PFSK-1 (cell line): Measurements from ENCODE around the gene PPIL4.

Experiments
- FOXP2 ChIP-seq: optimal IDR thresholded peaks from 2 replicates; pipeline ENCODE3; 2011; ENCODE audit warnings: borderline replicate concordance, control low read depth, inconsistent platforms; ENCODE audit not compliant: insufficient read depth; ENCODE audit errors: extremely low read length, extremely low read depth
- POLR2AphosphoS5 ChIP-seq: IDR thresholded peaks from 2 replicates; pipeline ENCODE4 v1.6.1; 2012; ENCODE audit warnings: low read depth, mild to moderate bottlenecking, control low read depth, low read length, moderate library complexity
- SIN3A ChIP-seq: IDR thresholded peaks from 2 replicates; pipeline ENCODE4 v1.6.1; 2012; ENCODE audit warnings: mild to moderate bottlenecking, low read length, moderate library complexity, borderline replicate concordance; ENCODE audit not compliant: insufficient read depth
- TAF1 ChIP-seq: IDR thresholded peaks from 2 replicates; pipeline ENCODE4 v1.6.1; 2012; ENCODE audit warnings: low read length, control low read depth, borderline replicate concordance; ENCODE audit not compliant: insufficient read depth
- TF ChIP-seq, protein P1 (sequence below), 2 experiments: IDR thresholded peaks; 2 replicates each; pipeline versions ENCODE4 v1.6.1 to v1.8.0; 2011 to 2012; ENCODE audit warnings: low read depth in 2 of 2, low read length in 2 of 2, control low read depth in 1 of 2, inconsistent platforms in 1 of 2, mild to moderate bottlenecking in 1 of 2, moderate library complexity in 1 of 2; ENCODE audit not compliant: insufficient read depth in 1 of 2

The PPIL4 gene

DNA sequence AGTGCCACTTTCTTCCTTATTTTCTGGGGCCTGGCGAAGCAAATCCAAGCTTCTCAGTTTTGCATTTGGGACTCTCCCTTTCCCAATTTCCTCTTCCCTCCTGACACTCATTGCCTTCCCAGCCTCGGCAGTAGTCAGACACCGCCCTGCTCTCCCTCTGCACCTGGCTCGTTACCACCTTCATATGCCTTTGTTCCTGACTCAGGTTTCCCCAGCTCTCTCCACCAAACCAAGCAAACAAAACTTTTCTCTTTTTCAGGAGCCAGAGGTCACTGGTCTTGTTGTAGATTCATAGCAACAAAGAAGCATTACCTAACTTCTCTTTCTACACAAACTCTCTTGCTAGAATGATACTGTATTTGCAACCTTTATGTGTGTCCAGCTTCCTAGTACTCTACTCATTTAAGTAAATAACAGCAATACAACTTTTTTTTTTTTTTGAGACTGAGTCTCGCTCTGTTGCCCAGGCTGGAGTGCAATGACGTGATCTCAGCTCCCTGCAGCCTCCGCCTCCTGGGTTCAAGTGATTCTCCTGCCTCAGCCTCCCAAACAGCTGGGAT is 52.0 kb downstream of the PPIL4 start:
- TF ChIP-seq SIN3A (no peak), POLR2AphosphoS5 (no peak), TAF1 (no peak), FOXP2 (no peak)
- TF ChIP-seq, protein P1, sequence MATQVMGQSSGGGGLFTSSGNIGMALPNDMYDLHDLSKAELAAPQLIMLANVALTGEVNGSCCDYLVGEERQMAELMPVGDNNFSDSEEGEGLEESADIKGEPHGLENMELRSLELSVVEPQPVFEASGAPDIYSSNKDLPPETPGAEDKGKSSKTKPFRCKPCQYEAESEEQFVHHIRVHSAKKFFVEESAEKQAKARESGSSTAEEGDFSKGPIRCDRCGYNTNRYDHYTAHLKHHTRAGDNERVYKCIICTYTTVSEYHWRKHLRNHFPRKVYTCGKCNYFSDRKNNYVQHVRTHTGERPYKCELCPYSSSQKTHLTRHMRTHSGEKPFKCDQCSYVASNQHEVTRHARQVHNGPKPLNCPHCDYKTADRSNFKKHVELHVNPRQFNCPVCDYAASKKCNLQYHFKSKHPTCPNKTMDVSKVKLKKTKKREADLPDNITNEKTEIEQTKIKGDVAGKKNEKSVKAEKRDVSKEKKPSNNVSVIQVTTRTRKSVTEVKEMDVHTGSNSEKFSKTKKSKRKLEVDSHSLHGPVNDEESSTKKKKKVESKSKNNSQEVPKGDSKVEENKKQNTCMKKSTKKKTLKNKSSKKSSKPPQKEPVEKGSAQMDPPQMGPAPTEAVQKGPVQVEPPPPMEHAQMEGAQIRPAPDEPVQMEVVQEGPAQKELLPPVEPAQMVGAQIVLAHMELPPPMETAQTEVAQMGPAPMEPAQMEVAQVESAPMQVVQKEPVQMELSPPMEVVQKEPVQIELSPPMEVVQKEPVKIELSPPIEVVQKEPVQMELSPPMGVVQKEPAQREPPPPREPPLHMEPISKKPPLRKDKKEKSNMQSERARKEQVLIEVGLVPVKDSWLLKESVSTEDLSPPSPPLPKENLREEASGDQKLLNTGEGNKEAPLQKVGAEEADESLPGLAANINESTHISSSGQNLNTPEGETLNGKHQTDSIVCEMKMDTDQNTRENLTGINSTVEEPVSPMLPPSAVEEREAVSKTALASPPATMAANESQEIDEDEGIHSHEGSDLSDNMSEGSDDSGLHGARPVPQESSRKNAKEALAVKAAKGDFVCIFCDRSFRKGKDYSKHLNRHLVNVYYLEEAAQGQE (IDR thresholded peaks at IDR 0.05; ENCODE audit: insufficient read depth in 1 of 2, low read depth in 2 of 2, low read length in 2 of 2): no peak

DNA sequence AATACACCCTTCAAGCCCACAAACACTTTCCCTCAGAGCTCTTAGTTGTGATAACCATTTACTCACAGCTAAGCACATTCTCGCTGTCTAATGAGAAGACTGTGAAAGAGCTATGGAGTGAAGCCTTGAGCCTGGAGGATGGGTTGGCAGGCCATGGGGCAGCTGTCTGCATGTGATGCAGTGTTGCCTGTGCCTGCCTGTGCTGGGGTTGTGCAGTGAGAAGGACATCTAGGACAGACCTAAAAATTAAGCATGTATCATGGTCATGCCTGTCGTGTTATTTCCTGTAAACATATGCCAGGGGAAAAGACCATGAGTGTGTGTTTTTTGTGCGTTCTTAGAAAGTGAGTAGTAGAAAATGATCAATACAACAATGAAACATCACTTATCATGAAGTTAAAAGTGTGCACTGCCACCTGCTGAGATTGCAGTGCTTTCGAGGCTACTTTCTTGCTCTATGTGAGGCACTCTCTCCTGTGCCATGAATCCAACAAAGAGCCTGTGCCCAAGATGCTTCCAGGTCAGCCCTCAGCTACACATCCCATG is 53.0 kb downstream of the PPIL4 start:
- no peak for TF ChIP-seq SIN3A
- TF ChIP-seq POLR2AphosphoS5: no peak
- TF ChIP-seq, protein P1 (IDR thresholded peaks at IDR 0.05; ENCODE audit: insufficient read depth in 1 of 2, low read depth in 2 of 2, low read length in 2 of 2): no peak
- no peak for TF ChIP-seq FOXP2
- TF ChIP-seq TAF1: no peak

DNA sequence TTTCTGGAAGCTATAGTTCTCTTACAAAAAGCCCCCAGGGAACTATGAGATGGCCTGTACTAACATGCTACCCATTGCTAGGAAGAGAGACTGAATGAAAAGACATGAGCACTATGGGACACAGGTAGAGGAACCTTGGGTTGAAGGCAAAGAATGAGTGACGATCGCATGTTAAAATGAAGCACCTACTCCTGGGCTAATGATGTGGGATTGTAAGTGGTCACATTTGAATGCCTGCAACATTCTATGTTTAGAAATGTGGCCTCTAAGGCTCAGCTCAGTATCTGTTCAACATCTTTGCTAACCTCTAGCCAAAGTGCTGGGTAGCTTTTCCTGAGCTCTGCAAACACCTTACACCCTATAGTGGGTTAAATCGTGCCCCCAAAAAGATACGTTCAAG is 55.9 kb downstream of the PPIL4 start:
- TF ChIP-seq TAF1: no peak
- no peak for TF ChIP-seq POLR2AphosphoS5
- TF ChIP-seq SIN3A: no peak
- no peak for TF ChIP-seq FOXP2

DNA sequence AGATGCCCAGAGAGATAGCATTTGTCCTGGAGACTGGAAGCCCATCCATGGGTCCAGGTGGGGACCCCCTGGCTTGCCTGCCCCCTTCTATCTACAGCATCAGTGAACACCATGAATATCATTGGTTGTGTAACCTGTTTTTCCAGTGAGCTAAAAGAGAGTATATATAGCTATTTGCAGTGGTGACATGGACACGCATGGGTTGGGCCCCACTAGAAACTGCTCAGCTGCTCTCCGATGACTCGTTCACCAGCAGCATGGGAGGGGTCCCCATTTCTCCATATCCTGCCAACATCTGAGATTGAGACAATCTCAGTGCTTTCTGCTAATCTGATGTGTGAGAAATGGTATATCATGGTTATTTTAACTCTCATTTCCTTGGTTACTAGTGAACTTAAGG is 57.0 kb downstream of the PPIL4 start:
- TF ChIP-seq, protein P1 (IDR thresholded peaks at IDR 0.05; ENCODE audit: insufficient read depth in 1 of 2, low read depth in 2 of 2, low read length in 2 of 2): no peak
- no peak for TF ChIP-seq TAF1
- no peak for TF ChIP-seq SIN3A
- TF ChIP-seq POLR2AphosphoS5: no peak
- TF ChIP-seq FOXP2: no peak

DNA sequence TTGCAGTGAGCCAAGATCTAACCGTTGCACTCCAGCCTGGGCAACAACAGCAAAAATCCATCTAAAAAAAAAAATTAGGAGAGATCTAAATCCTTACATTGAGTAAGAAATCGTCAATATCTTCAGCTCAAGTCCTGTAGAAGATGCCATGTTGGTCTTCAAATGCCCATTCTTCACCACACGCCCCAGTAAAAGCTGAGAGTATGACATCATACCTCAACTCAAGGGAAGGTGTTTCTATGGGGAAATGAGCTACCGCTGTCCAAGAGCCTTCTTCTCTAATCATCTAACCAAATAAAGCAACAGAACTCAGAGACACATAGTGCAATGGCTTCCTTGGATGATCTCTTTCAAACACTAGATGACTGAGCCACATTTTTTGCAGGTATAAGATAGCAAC is 58.5 kb downstream of the PPIL4 start:
- TF ChIP-seq, protein P1 (IDR thresholded peaks at IDR 0.05; ENCODE audit: insufficient read depth in 1 of 2, low read depth in 2 of 2, low read length in 2 of 2): no peak
- TF ChIP-seq SIN3A (no peak), TAF1 (no peak), FOXP2 (no peak), POLR2AphosphoS5 (no peak)
